Brain microvascular endothelial cell (primary cell): ENCODE measurements around the gene CFAP53.
"Not testable (repeated sequence)": the region's sequence is repeated elsewhere in the genome, so short reads cannot be mapped to it uniquely, and the experiment has no call there.

Experiments
- DNase-seq: peaks from one replicate; pipeline ENCODE4 v3.0.0-alpha.2; 2020
- H3K27ac ChIP-seq: fragments of 250-450 bp; sonication (Bioruptor Pico); 2 replicates; pipeline ENCODE4 v1.5.1; 2020; ENCODE audit warnings: mild to moderate bottlenecking, moderate library complexity
- H3K27me3 ChIP-seq: fragments of 250-450 bp; sonication (Bioruptor Pico); replicated peaks from 2 replicates; pipeline ENCODE4 v1.5.1; 2020; ENCODE audit warnings: mild to moderate bottlenecking
- H3K36me3 ChIP-seq: fragments of 250-450 bp; sonication (Bioruptor Pico); replicated peaks from 2 replicates; pipeline ENCODE4 v1.5.1; 2020; ENCODE audit warnings: mild to moderate bottlenecking
- H3K4me3 ChIP-seq: 2 replicates; pipeline ENCODE4 v1.5.1; 2011; ENCODE audit warnings: low read depth, mild to moderate bottlenecking, control low read depth, low read length, moderate library complexity
- in situ Hi-C: cut with HindIII; loops from 2 replicates; pipeline ENCODE4 v1.10.0; 2017; ENCODE audit warnings: low sequenced_read_pairs, low pct_ligation_motif_present
- TF ChIP-seq, protein P1 (sequence below): IDR thresholded peaks from 2 replicates; pipeline ENCODE4 v1.5.1; 2011; ENCODE audit warnings: low read depth, mild to moderate bottlenecking, moderate library complexity, low read length, control low read depth, inconsistent platforms; ENCODE audit errors: missing control alignments

Gene CFAP53

DNA sequence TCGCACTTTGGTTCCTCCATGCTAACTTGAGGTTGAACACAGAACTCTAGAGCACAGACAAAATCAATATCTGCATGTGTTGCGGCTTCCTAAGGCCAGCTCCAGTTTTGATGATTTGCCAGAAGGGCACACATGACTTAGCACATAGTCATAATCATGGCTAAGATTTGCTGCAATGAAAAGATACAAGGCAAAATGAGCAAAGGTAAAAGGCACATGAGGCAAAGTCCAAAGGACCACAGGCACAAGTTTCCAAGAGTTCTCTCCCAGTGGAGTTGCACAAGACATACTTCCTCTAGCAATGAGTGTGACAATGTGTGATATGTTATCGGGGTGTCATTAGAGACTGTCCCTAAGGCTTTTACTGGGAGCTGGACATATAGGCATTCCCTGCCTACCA, 45.4 kb upstream of the CFAP53 start:
- in situ Hi-C loops = no loop called here
- no peaks in the 10 kb centered on the region for H3K36me3 ChIP-seq

DNA sequence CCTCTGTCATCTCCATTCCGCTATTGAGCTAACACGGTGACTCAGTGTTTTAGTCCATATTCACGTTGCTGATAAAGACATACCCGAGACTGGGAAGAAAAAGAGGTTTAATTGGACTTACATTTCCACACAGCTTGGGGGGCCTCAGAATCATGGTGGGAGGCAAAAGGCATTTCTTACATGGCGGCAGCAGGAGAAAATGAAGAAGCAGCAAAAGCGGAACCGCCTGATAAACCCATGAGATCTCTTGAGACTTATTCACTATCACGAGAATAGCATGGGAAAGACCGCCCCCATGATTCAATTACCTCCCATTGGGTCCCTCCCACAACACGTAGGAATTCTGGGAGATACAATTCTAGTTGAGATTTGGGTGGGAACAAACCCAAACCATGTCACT, 43.8 kb upstream of the CFAP53 start:
- no peaks in the 10 kb centered on the region for H3K36me3 ChIP-seq
- in situ Hi-C loops = no loop called here
- no peak overlapping the region for H3K27ac ChIP-seq
- DNase-seq = no peak
- H3K27me3 ChIP-seq = no peaks in the 10 kb centered on the region
- H3K4me3 ChIP-seq = no peak overlapping the region
- TF ChIP-seq, protein P1, sequence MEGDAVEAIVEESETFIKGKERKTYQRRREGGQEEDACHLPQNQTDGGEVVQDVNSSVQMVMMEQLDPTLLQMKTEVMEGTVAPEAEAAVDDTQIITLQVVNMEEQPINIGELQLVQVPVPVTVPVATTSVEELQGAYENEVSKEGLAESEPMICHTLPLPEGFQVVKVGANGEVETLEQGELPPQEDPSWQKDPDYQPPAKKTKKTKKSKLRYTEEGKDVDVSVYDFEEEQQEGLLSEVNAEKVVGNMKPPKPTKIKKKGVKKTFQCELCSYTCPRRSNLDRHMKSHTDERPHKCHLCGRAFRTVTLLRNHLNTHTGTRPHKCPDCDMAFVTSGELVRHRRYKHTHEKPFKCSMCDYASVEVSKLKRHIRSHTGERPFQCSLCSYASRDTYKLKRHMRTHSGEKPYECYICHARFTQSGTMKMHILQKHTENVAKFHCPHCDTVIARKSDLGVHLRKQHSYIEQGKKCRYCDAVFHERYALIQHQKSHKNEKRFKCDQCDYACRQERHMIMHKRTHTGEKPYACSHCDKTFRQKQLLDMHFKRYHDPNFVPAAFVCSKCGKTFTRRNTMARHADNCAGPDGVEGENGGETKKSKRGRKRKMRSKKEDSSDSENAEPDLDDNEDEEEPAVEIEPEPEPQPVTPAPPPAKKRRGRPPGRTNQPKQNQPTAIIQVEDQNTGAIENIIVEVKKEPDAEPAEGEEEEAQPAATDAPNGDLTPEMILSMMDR = no peak

More for the DNA sequence above, 45.4 kb upstream of the CFAP53 start:
- no peak overlapping the region for H3K4me3 ChIP-seq
- H3K27me3 ChIP-seq = no peaks in the 10 kb centered on the region
- no peak for DNase-seq
- no peak overlapping the region for H3K27ac ChIP-seq
- TF ChIP-seq, protein P1 = no peak

DNA sequence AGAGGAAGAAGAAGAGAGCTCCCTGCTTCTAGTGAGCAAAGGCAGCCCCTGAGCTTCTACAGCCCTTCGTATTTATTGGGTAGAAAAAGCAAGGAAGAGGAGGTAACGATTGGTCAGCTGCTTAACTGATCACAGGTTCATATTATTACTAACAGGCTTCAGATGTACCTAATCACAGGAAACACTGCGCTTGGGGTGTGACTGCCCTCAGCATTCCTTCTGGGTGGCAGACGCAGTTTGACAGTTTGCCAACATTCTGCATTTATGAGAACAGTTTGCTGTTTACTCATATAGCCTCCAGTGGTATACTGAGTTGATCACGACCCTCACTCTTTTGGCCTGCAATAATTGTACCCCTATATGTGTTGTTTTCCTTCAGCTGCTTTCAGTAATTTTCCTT, 42.6 kb upstream of the CFAP53 start:
- H3K4me3 ChIP-seq, H3K36me3 ChIP-seq, H3K27ac ChIP-seq, DNase-seq, in situ Hi-C loops, H3K27me3 ChIP-seq: not testable (repeated sequence)

DNA sequence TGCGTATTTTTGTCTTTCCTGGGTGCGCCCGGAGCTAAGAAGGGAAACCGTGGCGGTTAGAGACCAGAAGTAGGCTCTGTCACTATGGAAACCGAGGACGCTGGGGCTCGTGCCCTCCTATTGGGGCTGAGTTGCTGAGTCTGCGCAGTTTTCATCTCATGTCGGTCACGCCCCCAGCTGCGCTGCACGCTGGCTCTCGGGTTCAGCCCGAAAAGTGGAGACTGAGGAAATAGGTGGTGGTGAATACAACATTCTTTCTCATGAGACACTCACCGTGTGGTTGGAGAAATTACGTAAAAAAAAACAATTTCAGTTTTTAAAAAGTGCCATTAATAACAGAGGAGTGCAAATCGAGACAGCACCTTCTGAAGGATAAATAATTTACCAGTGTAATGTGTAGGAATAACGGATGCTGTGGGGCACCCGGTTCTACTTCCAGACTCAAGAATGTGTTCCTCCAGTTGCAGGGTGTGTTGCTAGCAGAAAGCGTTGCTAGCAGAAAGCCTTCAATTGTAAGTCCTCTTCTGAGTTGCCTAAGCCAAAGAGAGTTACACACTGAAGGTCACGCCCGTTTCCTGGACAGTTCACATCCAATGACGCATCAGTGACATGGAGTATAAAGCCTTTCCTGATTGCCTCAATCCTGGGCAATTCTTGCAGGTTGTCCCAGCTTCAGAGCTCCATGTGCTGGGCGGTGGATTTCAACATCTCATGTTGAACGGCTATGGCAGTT, 41.6 kb upstream of the CFAP53 start:
- DNase-seq = peak; percentile 93
- Histone ChIP-seq H3K4me3 (peak overlapping the region; percentile 64), H3K36me3 (no peaks in the 10 kb centered on the region), H3K27me3 (no peaks in the 10 kb centered on the region), H3K27ac (no peak overlapping the region)
- TF ChIP-seq, protein P1 = no peak
- in situ Hi-C loops = no loop called here

DNA sequence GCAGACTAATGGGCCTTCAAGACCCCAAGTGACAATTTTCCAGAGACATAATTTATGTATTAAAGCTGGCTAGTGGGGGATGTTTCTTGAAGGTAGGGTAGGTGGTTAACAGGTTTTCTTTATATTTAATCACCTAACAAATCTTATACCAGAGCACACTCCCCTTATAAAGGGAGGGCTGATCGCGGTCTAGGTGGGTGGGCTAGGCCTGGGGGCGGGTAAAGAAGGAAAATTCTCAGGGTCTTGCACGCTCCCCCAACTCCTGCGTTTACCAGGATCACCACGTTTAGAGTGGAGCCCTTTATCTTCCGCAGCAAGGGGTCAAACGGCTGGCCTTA, 41.1 kb upstream of the CFAP53 start:
- in situ Hi-C loops = no loop called here
- TF ChIP-seq, protein P1 = no peak

DNA sequence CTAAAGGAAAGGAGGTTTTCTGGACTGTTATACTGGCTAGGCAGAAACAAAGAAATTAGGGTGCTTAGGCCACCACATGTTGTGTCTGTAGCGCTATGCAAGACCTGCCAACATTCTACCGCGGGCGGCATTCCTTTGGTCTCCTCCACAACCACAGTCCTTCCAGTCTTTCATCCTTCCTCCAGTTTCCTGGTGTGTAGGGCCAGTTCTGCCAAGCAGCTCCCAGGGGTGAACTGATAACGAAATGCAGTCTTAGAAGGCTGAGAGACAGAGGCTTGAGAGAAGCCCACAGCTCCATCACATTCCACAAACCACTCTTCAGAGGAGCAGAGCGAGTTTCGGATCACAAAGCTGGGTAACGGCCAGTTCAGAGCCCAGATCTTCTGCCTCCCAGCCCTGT, 40.6 kb upstream of the CFAP53 start:
- in situ Hi-C loops = no loop called here
- no peaks in the 10 kb centered on the region for H3K27me3 ChIP-seq
- no peaks in the 10 kb centered on the region for H3K36me3 ChIP-seq
- TF ChIP-seq, protein P1 = no peak
- H3K4me3 ChIP-seq = no peak overlapping the region
- no peak overlapping the region for H3K27ac ChIP-seq
- no peak for DNase-seq

More for the DNA sequence above, 41.1 kb upstream of the CFAP53 start:
- Histone ChIP-seq H3K27ac (no peak overlapping the region), H3K36me3 (no peaks in the 10 kb centered on the region), H3K27me3 (no peaks in the 10 kb centered on the region), H3K4me3 (peak overlapping the region; percentile 64)
- DNase-seq = no peak
